Activated CD4-positive, alpha-beta T cell treated with anti-CD3 and anti-CD28 coated beads, Interleukin-2, amount 10 ng/mL, durations not matched to agents 7 days and 5 days (primary cell): Measurements from ENCODE around the gene URB1. TPM values are rescaled to one million over a fixed set of nuclear protein-coding genes. Genes with fewer than 3 reads are reported as not detected.
"Not testable (repeated sequence)": the region's sequence is repeated elsewhere in the genome, so short reads cannot be mapped to it uniquely, and the experiment has no call there.

Experiments
- CTCF ChIA-PET: fragments of 350-600 bp; sonication (Branson Sonifier 250); formaldehyde crosslinking; loops from one replicate; lab custom pipeline; 2021; ENCODE audit warnings: antibody characterized with exemption; lab: Charles Lee
- POLR2A ChIA-PET: fragments of 350-600 bp; sonication (Branson Sonifier 250); formaldehyde crosslinking; loops from one replicate; lab custom pipeline; 2021; ENCODE audit warnings: antibody characterized with exemption; lab: Charles Lee
- DNase-seq: peaks from one replicate; pipeline ENCODE4 v3.0.0-alpha.2; 2020
- H3K27ac Mint-ChIP-seq: one replicate; pipeline ENCODE4 v1.8.0; 2021; ENCODE audit warnings: mild to moderate bottlenecking, moderate library complexity, mixed read lengths
- H3K27me3 Mint-ChIP-seq: one replicate; pipeline ENCODE4 v1.8.0; 2021; ENCODE audit warnings: mixed read lengths
- H3K36me3 Mint-ChIP-seq: one replicate; pipeline ENCODE4 v1.8.0; 2021; ENCODE audit warnings: low read depth, mixed read lengths
- H3K4me1 Mint-ChIP-seq: one replicate; pipeline ENCODE4 v1.8.0; 2021; ENCODE audit warnings: mixed read lengths
- H3K4me3 Mint-ChIP-seq: one replicate; pipeline ENCODE4 v1.8.0; 2021; ENCODE audit warnings: mild to moderate bottlenecking, moderate library complexity, mixed read lengths
- H3K9me3 Mint-ChIP-seq: one replicate; pipeline ENCODE4 v1.8.0; 2021; ENCODE audit warnings: mixed read lengths
- total RNA-seq, 2 experiments: library from RNA; stranded (reverse); gene quantifications; one replicate each; pipeline ENCODE4 v1.2.3, GENCODE V29; 2021

Gene URB1
- total RNA-seq, 2 experiments from 2014 or later = 16.3 to 16.9 TPM

GRCh38 chr21:32314806-32315205 lies 78.0 kb downstream of the URB1 start:
- H3K36me3 Mint-ChIP-seq = peaks cover 20% of the 10 kb centered on the region
- no peaks in the 10 kb centered on the region for H3K27me3 Mint-ChIP-seq
- H3K4me1 Mint-ChIP-seq = no peaks in the 10 kb centered on the region
- no peak for DNase-seq
- POLR2A ChIA-PET = no interaction called here
- no peak overlapping the region for H3K4me3 Mint-ChIP-seq
- H3K9me3 Mint-ChIP-seq = no peaks in the 10 kb centered on the region
- CTCF ChIA-PET = no interaction called here
- no peak overlapping the region for H3K27ac Mint-ChIP-seq

- Mint-ChIP-seq H3K9me3 (no peaks in the 10 kb centered on the region), H3K27ac (no peak overlapping the region), H3K4me1 (no peaks in the 10 kb centered on the region), H3K27me3 (no peaks in the 10 kb centered on the region), H3K4me3 (no peak overlapping the region), H3K36me3 (peaks cover 11% of the 10 kb centered on the region)
- DNase-seq = no peak
- ChIA-PET CTCF (no interaction called here), POLR2A (no interaction called here)
Measured at GRCh38 chr21:32312976-32313375, 79.8 kb downstream of the URB1 start.

- ChIA-PET CTCF (interaction anchor here (1.1 kb wide), 1 partner anchor 79 kb away, joined by 4 read pairs; no protein-coding TSS in a partner anchor), POLR2A (no interaction called here)
- no peak overlapping the region for H3K27ac Mint-ChIP-seq
- no peak for DNase-seq
- no peaks in the 10 kb centered on the region for H3K27me3 Mint-ChIP-seq
- H3K9me3 Mint-ChIP-seq = no peaks in the 10 kb centered on the region
- peaks cover 11% of the 10 kb centered on the region for H3K36me3 Mint-ChIP-seq
- H3K4me3 Mint-ChIP-seq = no peak overlapping the region
- H3K4me1 Mint-ChIP-seq = no peaks in the 10 kb centered on the region
Measured at GRCh38 chr21:32312326-32312725, 80.5 kb downstream of the URB1 start.

GRCh38 chr21:32311621-32312020 lies 81.2 kb downstream of the URB1 start:
- Mint-ChIP-seq H3K4me3 (no peak overlapping the region), H3K36me3 (peaks cover 11% of the 10 kb centered on the region), H3K27me3 (no peaks in the 10 kb centered on the region), H3K9me3 (no peaks in the 10 kb centered on the region), H3K4me1 (no peaks in the 10 kb centered on the region), H3K27ac (no peak overlapping the region)
- no peak for DNase-seq
- POLR2A ChIA-PET = no interaction called here
- CTCF ChIA-PET = interaction anchor here (1.1 kb wide), 1 partner anchor 80 kb away, joined by 4 read pairs; no protein-coding TSS in a partner anchor

- H3K27ac Mint-ChIP-seq, POLR2A ChIA-PET: not testable (repeated sequence)
- H3K36me3 Mint-ChIP-seq = peaks cover 13% of the 10 kb centered on the region
Measured at GRCh38 chr21:32310976-32311375, 81.8 kb downstream of the URB1 start.

GRCh38 chr21:32309906-32310460 lies 82.8 kb downstream of the URB1 start:
- Mint-ChIP-seq H3K36me3 (peaks cover 11% of the 10 kb centered on the region), H3K4me3 (no peak overlapping the region), H3K27me3 (no peaks in the 10 kb centered on the region), H3K27ac (no peak overlapping the region), H3K9me3 (no peaks in the 10 kb centered on the region), H3K4me1 (no peaks in the 10 kb centered on the region)
- DNase-seq = no peak
- ChIA-PET POLR2A (no interaction called here), CTCF (no interaction called here)

More at GRCh38 chr21:32310976-32311375, 81.8 kb downstream of the URB1 start:
- H3K4me1 Mint-ChIP-seq, CTCF ChIA-PET, H3K9me3 Mint-ChIP-seq, H3K27me3 Mint-ChIP-seq, DNase-seq, H3K4me3 Mint-ChIP-seq: not testable (repeated sequence)

- no peaks in the 10 kb centered on the region for H3K9me3 Mint-ChIP-seq
- CTCF ChIA-PET = no interaction called here
- H3K27ac Mint-ChIP-seq = no peak overlapping the region
- H3K27me3 Mint-ChIP-seq = no peaks in the 10 kb centered on the region
- DNase-seq = no peak
- POLR2A ChIA-PET = no interaction called here
- H3K36me3 Mint-ChIP-seq = peaks cover 11% of the 10 kb centered on the region
- H3K4me3 Mint-ChIP-seq = no peak overlapping the region
- no peaks in the 10 kb centered on the region for H3K4me1 Mint-ChIP-seq
Measured at GRCh38 chr21:32308696-32309095, 84.1 kb downstream of the URB1 start.

GRCh38 chr21:32307706-32308105 lies 85.1 kb downstream of the URB1 start:
- Mint-ChIP-seq H3K27me3 (no peaks in the 10 kb centered on the region), H3K27ac (no peak overlapping the region), H3K9me3 (no peaks in the 10 kb centered on the region), H3K4me3 (no peak overlapping the region), H3K36me3 (peaks cover 7% of the 10 kb centered on the region), H3K4me1 (no peaks in the 10 kb centered on the region)
- ChIA-PET POLR2A (no interaction called here), CTCF (no interaction called here)
- DNase-seq = no peak

- no peaks in the 10 kb centered on the region for H3K27me3 Mint-ChIP-seq
- H3K27ac Mint-ChIP-seq = no peak overlapping the region
- H3K9me3 Mint-ChIP-seq = no peaks in the 10 kb centered on the region
- peaks cover 11% of the 10 kb centered on the region for H3K36me3 Mint-ChIP-seq
- DNase-seq = no peak
- no peak overlapping the region for H3K4me3 Mint-ChIP-seq
- ChIA-PET CTCF (no interaction called here), POLR2A (no interaction called here)
- no peaks in the 10 kb centered on the region for H3K4me1 Mint-ChIP-seq
Measured at GRCh38 chr21:32306021-32306780, 86.6 kb downstream of the URB1 start.

GRCh38 chr21:32304998-32305397 lies 87.8 kb downstream of the URB1 start:
- no peaks in the 10 kb centered on the region for H3K9me3 Mint-ChIP-seq
- peaks cover 9% of the 10 kb centered on the region for H3K36me3 Mint-ChIP-seq
- no peak for DNase-seq
- ChIA-PET CTCF (no interaction called here), POLR2A (interaction anchor here (0.6 kb wide), 1 partner anchor 15 kb away, joined by 3 read pairs; no protein-coding TSS in a partner anchor)
- H3K27me3 Mint-ChIP-seq = no peaks in the 10 kb centered on the region
- H3K27ac Mint-ChIP-seq = no peak overlapping the region
- no peak overlapping the region for H3K4me3 Mint-ChIP-seq
- H3K4me1 Mint-ChIP-seq = no peaks in the 10 kb centered on the region

- H3K27ac Mint-ChIP-seq = no peak overlapping the region
- ChIA-PET POLR2A (no interaction called here), CTCF (no interaction called here)
- no peak overlapping the region for H3K4me3 Mint-ChIP-seq
- DNase-seq = no peak
- H3K9me3 Mint-ChIP-seq = no peaks in the 10 kb centered on the region
- no peaks in the 10 kb centered on the region for H3K4me1 Mint-ChIP-seq
- H3K36me3 Mint-ChIP-seq = peaks cover 9% of the 10 kb centered on the region
- H3K27me3 Mint-ChIP-seq = no peaks in the 10 kb centered on the region
Measured at GRCh38 chr21:32303385-32303784, 89.4 kb downstream of the URB1 start.

- DNase-seq = no peak
- Mint-ChIP-seq H3K36me3 (peaks cover 9% of the 10 kb centered on the region), H3K4me3 (no peak overlapping the region), H3K27me3 (no peaks in the 10 kb centered on the region), H3K9me3 (no peaks in the 10 kb centered on the region), H3K27ac (no peak overlapping the region), H3K4me1 (no peaks in the 10 kb centered on the region)
- ChIA-PET POLR2A (no interaction called here), CTCF (no interaction called here)
Measured at GRCh38 chr21:32302560-32302959, 90.3 kb downstream of the URB1 start.

- POLR2A ChIA-PET = no interaction called here
- no peaks in the 10 kb centered on the region for H3K27me3 Mint-ChIP-seq
Measured at GRCh38 chr21:32301596-32301995, 91.2 kb downstream of the URB1 start.

More at GRCh38 chr21:32301596-32301995, 91.2 kb downstream of the URB1 start:
- CTCF ChIA-PET = no interaction called here
- H3K9me3 Mint-ChIP-seq = no peaks in the 10 kb centered on the region
- no peak overlapping the region for H3K27ac Mint-ChIP-seq
- H3K4me3 Mint-ChIP-seq = no peak overlapping the region
- no peak for DNase-seq
- H3K36me3 Mint-ChIP-seq = peaks cover 8% of the 10 kb centered on the region
- H3K4me1 Mint-ChIP-seq = no peaks in the 10 kb centered on the region
